GM21390 (cell line): ENCODE data around the gene NTN3.
"Not testable (repeated sequence)": the region's sequence is repeated elsewhere in the genome, so short reads cannot be mapped to it uniquely, and the experiment has no call there.

Experiments
- ATAC-seq: cut with Tn5 transposase; IDR thresholded peaks from one replicate; pipeline ENCODE4 v1.9.1; 2021; ENCODE audit not compliant: unreplicated experiment

Gene NTN3

GRCh38 chr16:2471016-2471652 is at the start of gene NTN3:
NTN3 (plus strand) TSS chr16:2471297; CDS start chr16:2471702, 405 bp downstream.
- no peak for ATAC-seq

- ATAC-seq: no peak
These were observed 48.8 kb upstream of the NTN3 start for GRCh38 chr16:2422123-2422867.

DNA sequence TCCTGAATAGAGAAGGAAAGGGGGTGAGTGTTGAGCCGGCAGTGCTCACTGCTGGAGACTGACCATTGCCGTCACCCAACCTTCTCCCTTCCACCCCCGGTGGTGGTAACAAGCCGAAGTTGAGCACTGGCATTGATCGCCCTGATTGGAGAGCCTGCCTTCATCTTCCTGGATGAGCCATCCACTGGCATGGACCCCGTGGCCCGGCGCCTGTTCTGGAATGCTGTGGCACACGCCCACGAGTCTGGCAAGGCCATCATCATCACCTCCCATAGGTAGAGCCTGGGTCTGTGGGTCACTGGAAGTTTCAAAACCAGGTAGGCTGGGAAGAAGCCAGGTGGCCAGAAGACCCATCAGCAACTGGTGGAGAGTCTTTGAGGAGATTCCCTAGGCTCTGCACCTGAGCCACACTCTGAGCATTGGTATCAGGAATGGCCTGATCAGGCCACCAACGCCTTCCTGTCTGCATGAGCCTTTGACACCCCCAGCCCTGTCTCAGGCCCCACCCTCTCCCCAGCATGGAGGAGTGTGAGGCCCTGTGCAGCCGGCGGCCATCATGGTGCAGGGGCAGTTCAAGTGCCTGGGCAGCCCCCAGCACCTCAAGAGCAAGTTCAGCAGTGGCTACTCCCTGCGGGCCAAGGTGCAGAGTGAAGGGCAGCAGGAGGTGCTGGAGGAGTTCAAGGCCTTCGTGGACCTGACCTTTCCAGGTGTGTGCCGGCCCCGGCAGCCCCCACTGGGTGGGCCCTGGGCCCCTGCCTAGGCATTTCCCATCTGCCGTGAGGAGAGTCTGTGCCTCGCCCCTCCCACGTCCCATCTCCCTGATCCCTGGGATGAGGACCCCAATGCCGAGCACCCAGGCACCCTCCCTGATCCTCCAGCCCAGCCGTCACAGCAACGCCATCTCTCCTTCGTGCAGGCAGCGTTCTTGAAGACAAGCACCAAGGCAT is 46.8 kb upstream of the NTN3 start:
- no peak for ATAC-seq

- ATAC-seq: no peak
These were observed 46.0 kb upstream of the NTN3 start for GRCh38 chr16:2425008-2425518.

DNA sequence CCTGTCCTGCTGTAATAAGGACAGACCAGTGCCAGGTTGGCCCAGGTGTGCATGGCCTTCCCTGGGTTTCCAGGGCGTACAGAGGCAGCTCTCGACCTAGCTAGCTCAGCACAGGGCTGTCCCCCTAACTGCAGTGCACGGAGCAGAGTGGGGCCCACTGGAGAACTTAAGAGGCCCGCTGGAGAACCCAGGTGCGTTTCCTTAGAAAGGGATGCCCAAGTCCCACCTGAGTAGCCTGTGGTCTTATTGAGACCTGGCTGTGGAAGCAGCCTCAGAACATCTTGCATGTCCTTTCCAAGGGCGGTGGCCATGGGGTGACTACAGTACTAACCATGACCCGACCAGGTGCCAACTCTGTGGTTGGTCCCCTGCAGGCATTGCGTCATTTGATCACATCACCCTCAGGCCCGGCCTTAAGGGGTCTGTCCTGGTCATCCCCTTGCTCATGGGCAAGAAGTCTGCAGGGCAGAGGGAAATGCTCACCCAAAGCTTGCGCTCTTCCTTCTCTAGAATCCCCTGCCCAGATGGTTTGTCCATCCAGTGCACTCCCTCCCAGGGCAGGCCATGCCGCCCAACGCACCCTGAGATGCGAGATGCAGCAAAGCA is 45.2 kb upstream of the NTN3 start:
- ATAC-seq: no peak

DNA sequence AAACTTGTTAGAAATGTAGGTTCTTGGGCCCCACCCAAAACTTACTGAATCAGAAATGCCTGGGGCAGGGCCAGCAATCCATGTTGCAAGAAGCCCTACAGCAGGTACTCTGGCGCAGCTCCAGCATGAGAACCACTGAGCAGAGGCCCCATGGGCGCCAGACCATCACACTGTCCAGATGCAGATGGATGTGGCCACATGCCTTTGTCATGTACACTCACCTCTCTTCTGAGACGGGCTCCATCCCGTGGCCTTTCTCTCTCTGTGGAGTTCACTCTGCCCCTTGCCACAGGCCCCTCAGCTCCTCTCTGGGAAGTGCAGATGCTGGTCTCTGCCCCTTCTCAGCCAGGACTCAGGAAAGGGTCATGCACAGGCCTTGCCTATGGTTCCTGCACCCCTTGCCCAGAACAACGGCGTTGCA is 44.1 kb upstream of the NTN3 start:
- ATAC-seq: no peak

DNA sequence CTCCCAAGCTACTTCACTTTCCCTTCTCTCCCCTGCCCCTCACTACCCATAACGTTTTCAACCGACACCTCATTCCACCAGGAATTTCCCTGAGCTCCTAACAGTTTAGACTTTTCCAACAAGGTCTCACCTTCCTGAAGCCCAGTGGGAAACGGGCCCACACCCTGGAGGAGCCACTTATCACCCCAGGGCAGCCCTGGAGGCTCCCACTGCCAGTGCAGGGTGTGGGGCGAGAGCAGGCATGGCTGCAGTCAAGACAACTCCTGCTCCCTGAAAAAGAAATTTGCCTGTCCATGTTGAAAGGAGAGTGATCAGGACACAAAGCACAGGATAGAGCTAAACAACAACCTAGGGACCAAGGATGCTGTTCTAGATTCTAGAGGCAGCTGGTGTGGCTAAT is 43.6 kb upstream of the NTN3 start:
- no peak for ATAC-seq

DNA sequence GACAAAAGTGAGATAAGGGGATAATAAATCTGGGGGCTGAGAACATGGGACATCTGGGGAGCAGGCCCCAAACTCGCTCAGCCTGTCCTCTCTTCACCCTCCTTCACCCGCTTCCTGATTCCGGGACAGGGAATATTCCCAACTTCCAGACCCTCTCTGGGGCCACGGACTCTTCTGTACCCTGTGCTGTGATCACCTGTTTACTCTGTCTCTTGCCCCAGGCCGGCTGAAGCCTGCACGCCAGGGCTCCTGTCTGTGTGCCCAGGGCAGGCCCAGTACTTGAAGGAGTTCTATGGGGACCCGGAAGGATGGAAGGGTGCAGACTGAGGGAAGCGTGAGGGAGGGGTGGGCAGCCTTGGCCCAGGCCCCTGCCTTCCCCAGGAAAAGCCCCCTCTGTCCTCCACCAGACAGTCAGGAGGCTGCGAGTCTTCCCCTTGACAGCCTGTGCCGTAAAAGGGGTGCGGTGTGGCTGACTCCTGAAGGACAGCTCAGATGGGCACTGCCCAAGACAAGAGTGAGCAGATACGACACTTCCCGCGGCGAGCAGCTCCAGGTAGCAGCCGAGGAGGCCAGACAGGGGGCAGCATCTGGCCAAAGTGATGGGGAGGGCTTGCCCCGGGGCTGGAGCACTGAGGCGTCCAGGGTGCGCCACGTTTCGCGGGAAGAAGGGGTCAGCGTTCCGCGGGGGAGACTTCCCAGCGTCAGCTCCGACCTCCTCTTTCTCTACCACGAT is 42.9 kb upstream of the NTN3 start:
- no peak for ATAC-seq

DNA sequence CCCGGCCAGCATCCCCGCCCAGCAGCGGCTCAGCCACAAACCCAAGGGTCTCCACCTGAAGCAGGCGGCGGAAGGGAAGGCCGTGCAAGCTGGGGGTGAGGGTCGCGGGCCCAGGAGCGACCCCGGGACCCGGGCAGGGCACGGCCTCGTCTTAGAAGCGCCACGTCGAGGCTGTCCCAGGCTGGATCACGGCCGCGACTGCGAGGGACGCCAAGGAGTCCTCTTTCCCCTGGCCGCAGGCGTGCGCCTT is 42.4 kb upstream of the NTN3 start:
- peak; percentile 1 for ATAC-seq

DNA sequence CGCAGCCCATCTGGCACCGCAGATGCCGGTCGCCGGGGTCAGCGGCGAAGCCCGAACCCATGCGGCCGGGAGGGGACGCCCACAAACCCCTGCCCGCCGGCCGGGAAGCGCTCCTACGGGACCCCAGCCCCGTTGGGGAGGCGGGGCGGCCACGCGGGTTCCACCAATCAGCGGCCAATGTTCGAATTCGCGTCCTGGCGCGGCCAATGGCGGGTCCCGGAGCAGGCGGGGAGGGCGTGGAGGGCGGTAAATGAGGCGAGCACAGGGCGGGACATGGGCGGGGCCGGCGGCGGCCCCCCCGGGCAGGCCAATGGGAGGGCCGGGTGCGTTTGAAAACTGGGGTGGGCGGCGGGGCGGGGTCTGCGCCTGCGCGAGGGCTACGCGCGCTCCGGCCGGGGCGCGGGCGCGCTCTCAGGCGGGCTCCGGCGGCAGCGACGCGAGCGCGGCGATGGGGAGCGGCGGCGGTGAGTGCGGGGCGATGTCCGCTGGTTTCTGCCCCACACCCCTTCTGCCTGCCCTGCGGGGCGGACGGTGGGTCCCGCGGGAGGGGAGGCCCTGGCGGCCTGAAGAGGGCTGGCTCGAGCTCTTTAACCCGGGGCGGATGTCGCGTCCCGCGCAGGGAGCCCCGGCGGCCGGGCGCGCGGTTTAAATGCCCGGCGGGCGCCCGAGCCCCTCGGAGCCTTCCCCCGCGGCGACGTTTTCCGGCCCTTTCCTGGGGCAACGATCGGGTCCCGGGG is 41.9 kb upstream of the NTN3 start, which contains the start of gene CCNF:
CCNF (plus strand) TSS at position 414 of the 737 bp plus-strand sequence; CDS start at position 449, 35 bp downstream.
- peak; percentile 81 for ATAC-seq

DNA sequence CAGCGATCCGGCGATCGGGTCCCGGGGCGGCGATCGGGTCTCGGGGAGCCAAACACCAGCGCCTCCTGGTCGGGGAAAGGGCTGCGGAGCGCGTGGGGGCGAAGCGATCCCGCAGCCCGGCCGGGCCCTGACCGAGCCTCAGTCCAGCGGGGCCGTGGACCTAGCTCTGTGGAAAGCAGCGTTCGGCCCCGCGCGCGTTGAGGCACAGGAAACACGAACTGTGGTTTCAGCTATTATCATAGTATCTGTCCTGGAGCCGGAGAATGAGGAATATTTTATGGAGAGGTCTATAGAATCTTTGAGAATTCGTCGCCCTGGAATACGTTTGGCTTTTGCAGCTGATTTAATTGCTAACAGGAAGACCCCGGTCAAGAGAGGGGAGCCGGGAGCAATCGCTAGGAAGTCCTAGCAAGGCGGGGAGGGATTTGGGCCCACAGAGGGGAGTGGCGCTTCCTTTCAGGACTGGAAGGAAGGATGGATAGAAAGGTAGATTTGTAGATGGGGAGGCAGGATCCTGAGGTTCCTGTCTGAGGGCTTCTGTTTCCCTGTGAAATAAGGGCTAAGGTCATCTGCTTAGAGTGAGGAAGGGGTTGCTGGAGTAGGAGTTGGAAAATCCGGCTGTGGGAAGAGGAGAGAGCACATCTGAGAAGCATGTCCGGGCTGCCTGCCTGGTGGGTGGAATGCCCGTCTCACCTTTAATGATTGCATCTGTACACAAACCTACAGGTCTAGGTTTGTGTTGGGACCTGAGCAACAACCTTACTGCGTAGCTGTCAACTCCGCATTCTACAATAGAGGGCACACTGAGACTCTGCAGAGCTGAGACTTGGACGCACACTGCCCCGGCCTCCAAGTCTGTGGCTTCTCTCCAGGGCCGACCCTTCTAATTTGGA is 41.1 kb upstream of the NTN3 start:
- peak; percentile 4 for ATAC-seq

GRCh38 chr16:2432286-2432685 is 38.8 kb upstream of the NTN3 start:
- no peak for ATAC-seq

DNA sequence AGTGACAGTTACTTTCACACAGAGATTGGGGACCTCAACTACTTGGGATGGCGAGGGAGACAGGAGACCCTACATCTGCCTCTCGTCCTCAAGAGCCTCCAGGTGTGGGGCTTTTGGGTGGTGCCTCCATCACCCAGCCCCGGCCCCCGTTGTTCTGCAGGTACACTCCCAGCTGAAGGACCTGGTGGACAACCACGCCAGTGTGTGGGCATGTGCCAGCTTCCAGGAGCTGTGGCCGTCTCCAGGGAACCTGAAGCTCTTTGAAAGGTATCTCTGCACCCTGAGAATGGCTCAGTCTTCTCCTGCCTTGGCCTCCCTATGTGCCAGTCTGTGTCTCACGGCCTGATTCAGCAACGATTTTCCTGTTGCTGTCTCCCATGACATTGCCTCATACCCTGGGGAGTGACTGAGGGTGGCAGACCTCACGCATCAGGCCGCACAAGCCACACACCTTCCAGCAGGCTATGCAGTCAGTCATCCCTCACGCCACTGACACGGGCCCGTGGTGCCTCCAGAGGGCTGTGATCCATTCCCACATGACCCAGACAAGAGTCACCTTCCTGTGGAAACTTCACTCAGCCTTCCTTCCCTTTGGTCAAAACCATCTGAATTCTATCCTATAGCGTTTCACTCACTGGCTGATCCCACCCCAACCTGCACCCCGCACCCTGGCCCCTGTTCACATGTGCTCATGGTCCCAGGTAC is 38.1 kb upstream of the NTN3 start:
- no peak for ATAC-seq

GRCh38 chr16:2435236-2435635 is 35.9 kb upstream of the NTN3 start:
- ATAC-seq: not testable (repeated sequence)

DNA sequence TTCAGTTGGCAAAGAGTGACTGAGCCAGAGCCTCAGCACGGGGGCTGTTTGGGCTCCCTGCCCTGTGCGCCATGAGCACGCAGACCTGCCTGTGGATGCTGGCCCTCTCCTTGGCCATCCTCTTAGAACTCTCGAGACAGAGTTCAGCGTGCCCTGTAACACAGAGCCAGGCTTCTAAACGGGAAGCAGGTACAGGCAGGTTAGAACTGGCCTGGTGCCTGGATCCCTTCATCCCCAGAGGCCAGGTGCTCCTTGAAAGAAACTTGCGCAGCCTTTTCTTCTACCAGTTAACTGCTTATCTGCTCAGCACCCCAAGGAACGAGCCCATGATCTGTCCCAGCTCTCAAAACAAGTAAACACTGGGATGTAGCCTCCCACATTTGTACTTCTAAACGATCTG is 35.0 kb upstream of the NTN3 start:
- ATAC-seq: no peak

DNA sequence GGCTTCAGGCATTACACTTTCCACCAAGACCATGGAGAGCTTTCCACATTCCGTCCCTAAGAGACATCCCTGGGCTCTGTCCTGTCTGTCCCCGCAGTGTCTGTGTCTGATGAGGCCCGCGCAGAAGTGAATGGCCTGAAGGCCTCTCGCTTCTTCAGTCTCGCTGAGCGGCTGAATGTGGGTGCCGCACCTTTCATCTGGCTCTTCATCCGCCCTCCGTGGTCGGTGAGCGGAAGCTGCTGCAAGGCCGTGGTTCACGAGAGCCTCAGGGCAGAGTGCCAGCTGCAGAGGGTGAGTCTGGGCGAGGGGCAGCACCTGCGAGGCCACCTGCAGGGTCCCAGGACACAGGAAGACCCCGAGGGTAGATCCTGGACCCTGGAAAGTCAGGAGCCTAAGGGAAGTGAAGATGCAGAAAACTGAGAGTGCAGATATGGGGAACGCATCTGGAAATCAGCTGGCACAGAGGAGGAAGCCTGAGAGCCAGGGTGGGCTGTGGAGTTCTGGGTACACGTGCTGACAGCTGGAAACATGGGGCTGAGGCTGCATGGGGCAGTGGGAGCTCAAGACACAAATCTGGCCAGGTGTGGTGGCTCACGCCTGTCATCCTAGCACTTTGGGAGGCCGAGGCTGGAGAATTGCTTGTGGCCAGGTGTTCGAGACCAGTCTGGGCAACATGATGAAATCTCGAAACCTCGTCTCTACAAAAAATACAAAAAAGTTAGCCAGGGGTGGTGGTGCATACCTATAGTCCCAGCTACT is 33.9 kb upstream of the NTN3 start:
- no peak for ATAC-seq

GRCh38 chr16:2438121-2438520 is 33.0 kb upstream of the NTN3 start:
- ATAC-seq: no peak
